Thymus (tissue), 11 donors: Measurements from ENCODE around the gene EPHB2. TPM values are rescaled to one million over a fixed set of nuclear protein-coding genes. Genes with fewer than 3 reads are reported as not detected.

Source experiments
- DNase-seq, 9 donors: peaks; one replicate each; pipeline ENCODE4 v3.0.0-alpha.2; 2013; ENCODE audit warnings: low spot score in 9 of 9, low read depth in 6 of 9, missing footprints in 1 of 9
- H3K27ac ChIP-seq, 2 donors: one replicate each; pipeline ENCODE4 v1.5.1; 2013; ENCODE audit warnings: control low read depth in 1 of 2, low read depth in 1 of 2, low read length in 1 of 2, mild to moderate bottlenecking in 1 of 2, moderate library complexity in 1 of 2
- H3K27me3 ChIP-seq, 2 donors: one replicate each; pipeline ENCODE4 v1.5.1; 2013; ENCODE audit warnings: low read length in 1 of 2; ENCODE audit not compliant: control insufficient read depth in 2 of 2, insufficient read depth in 1 of 2
- H3K36me3 ChIP-seq, 2 donors: one replicate each; pipeline ENCODE4 v1.5.1; 2013; ENCODE audit warnings: low read length in 1 of 2, mild to moderate bottlenecking in 1 of 2, moderate library complexity in 1 of 2; ENCODE audit not compliant: control insufficient read depth in 2 of 2, insufficient read depth in 2 of 2
- H3K4me1 ChIP-seq, 2 donors: one replicate each; pipeline ENCODE4 v1.5.1; 2013; ENCODE audit warnings: low read length in 2 of 2; ENCODE audit not compliant: control insufficient read depth in 2 of 2, insufficient read depth in 2 of 2
- H3K4me3 ChIP-seq, 2 donors: one replicate each; pipeline ENCODE4 v1.5.1; 2013; ENCODE audit warnings: low read length in 2 of 2, control low read depth in 1 of 2, mild to moderate bottlenecking in 1 of 2
- H3K9me3 ChIP-seq, 2 donors: one replicate each; pipeline ENCODE4 v1.5.1; 2013; ENCODE audit warnings: low read length in 1 of 2, mild to moderate bottlenecking in 1 of 2; ENCODE audit not compliant: control insufficient read depth in 2 of 2, insufficient read depth in 1 of 2
- WGBS: extraction: QIAGEN DNeasy Blood & Tissue Kit; methylation state at CpG from one replicate; pipeline ENCODE4 v1.1.7; 2013; 5-methylcytosine and 5-hydroxymethylcytosine counted together
- polyA plus RNA-seq: library from polyadenylated mRNA; stranded (reverse); fragments of 200-250 nt; gene quantifications from one replicate; pipeline ENCODE4 v1.2.3, GENCODE V29; 2013
- total RNA-seq: library from RNA; stranded (reverse); fragments of 120-200 nt; gene quantifications from one replicate; pipeline ENCODE4 v1.2.4, GENCODE V29; 2013
- donor health status: healthy.

Gene EPHB2
- total and polyA plus RNA-seq, 2 donors: 1.6 to 2.6 TPM

DNA sequence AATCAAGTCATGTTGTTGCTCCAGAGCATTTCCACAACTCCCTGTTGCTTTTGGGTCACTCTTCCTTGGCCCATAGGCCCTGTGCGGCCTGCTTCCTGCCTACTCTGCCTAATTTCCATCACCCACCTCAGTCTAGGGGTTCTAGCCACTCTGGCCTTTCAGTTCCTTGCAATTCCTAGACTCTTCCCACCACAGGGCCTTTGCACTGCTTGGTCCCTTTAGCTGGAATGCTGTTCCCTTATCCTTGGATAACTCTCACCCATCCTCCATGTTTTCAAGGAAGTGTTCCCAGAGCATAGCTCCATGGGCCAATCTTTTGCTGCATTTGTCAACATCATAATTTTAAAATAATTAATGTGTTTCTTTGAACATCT, 18.7 kb downstream of the EPHB2 start:
- H3K36me3 ChIP-seq: no peaks in the 10 kb centered on the region
- H3K4me1 ChIP-seq: no peaks in the 10 kb centered on the region
- no peak overlapping the region for H3K27ac ChIP-seq
- no peaks in the 10 kb centered on the region for H3K9me3 ChIP-seq
- DNase-seq: no peak
- peaks cover 0 to 8% of the 10 kb centered on the region in 2 donors for H3K27me3 ChIP-seq
- H3K4me3 ChIP-seq: no peak overlapping the region
- WGBS: 95% methylated on average over 1 of the region's 1 CpG

GRCh38 chr1:22729912-22730311, 19.3 kb downstream of the EPHB2 start:
- Histone ChIP-seq H3K9me3 (no peaks in the 10 kb centered on the region), H3K27me3 (peaks cover 0 to 7% of the 10 kb centered on the region in 2 donors), H3K36me3 (no peaks in the 10 kb centered on the region), H3K4me3 (no peak overlapping the region), H3K27ac (no peak overlapping the region), H3K4me1 (no peaks in the 10 kb centered on the region)
- DNase-seq: no peak
- 94% methylated on average over 7 of the region's 7 CpGs for WGBS

DNA sequence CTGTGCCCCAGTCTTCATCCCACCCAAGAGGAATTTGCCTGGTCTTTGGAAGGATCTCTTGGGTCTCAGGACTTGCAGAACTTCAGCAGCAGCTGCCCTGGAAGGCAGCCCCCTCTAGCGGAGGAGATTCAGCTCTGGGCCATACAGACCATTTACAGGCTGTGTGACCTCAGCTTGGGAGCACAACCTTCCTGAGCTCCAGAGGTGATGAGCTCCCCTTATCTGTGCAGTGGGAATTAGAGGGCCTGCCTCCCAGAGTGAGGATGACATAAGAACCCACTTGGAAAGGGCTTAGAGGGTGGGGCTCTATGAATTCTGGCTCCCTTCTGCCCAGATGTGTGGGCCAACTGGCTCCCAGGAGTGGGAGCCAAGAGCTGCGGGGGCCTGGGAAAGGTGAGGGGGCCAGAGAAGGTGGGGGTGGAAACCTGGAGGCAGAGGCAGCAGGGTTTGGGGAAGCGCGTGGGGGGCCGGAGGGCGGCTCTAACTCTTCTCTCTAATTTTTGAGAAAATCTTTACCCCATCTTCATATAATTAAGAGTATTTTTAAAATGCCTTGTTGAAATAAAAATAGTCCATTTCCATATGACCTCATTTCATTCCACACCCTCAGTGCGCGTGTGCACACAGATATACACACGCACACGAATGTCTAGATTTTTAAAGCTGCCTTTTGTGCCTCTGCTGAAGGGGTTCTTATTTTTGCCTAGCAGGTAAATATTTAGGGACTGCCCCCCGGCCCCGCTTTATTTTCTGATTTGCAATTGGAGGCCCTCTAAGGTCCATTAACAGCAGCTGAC, 21.5 kb downstream of the EPHB2 start:
- WGBS: 95% methylated on average over 12 of the region's 12 CpGs
- Histone ChIP-seq H3K27me3 (peaks cover 0 to 1% of the 10 kb centered on the region in 2 donors), H3K4me1 (no peaks in the 10 kb centered on the region), H3K36me3 (no peaks in the 10 kb centered on the region), H3K4me3 (no peak overlapping the region), H3K27ac (no peak overlapping the region), H3K9me3 (no peaks in the 10 kb centered on the region)
- no peak for DNase-seq

- H3K27me3 ChIP-seq: no peaks in the 10 kb centered on the region
Observed at GRCh38 chr1:22733643-22734042, 23.0 kb downstream of the EPHB2 start.

DNA sequence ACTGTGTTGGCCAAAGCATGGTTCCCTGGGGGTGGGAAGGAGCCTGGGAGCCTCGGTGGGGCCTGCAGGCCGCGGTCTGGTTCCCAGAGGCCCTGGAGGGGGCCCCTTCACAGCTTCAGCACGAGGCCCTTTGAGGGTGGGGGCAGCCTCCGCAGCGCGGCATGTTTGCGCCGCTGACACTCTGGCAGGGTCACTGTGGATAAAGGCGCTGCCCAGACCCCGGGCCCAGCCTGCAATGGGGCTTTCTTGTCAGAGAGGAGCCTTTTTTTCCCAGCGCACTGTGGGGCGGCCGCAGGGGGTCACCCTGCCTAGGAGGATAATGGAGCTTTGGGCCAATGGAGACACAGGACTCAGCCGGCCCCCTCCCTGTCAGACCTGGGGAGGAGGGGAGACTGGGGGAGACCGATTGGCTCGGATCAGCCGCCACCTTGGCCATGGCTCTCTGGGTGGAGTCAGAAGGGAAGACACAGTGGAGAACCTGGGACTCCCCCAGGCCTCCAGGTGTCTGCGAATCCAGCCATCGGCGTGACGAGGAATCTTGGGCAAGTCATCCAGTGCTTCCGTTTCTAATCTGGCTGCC, 26.0 kb downstream of the EPHB2 start:
- H3K4me1 ChIP-seq: no peaks in the 10 kb centered on the region
- no peak overlapping the region for H3K4me3 ChIP-seq
- WGBS: 90% methylated on average over 23 of the region's 23 CpGs
- no peaks in the 10 kb centered on the region for H3K36me3 ChIP-seq
- no peaks in the 10 kb centered on the region for H3K9me3 ChIP-seq
- H3K27me3 ChIP-seq: peaks cover 0 to 2% of the 10 kb centered on the region in 2 donors
- H3K27ac ChIP-seq: no peak overlapping the region
- no peak for DNase-seq

More at GRCh38 chr1:22733643-22734042, 23.0 kb downstream of the EPHB2 start:
- Histone ChIP-seq H3K36me3 (no peaks in the 10 kb centered on the region), H3K27ac (no peak overlapping the region), H3K9me3 (no peaks in the 10 kb centered on the region), H3K4me1 (no peaks in the 10 kb centered on the region), H3K4me3 (no peak overlapping the region)
- 98% methylated on average over 8 of the region's 8 CpGs for WGBS
- DNase-seq: no peak

GRCh38 chr1:22737374-22738068, 26.9 kb downstream of the EPHB2 start:
- WGBS: 91% methylated on average over 2 of the region's 2 CpGs
- H3K4me1 ChIP-seq: no peaks in the 10 kb centered on the region
- H3K27me3 ChIP-seq: peaks cover 0 to 2% of the 10 kb centered on the region in 2 donors
- H3K36me3 ChIP-seq: no peaks in the 10 kb centered on the region
- no peak for DNase-seq
- no peak overlapping the region for H3K27ac ChIP-seq
- H3K4me3 ChIP-seq: no peak overlapping the region
- no peaks in the 10 kb centered on the region for H3K9me3 ChIP-seq

DNA sequence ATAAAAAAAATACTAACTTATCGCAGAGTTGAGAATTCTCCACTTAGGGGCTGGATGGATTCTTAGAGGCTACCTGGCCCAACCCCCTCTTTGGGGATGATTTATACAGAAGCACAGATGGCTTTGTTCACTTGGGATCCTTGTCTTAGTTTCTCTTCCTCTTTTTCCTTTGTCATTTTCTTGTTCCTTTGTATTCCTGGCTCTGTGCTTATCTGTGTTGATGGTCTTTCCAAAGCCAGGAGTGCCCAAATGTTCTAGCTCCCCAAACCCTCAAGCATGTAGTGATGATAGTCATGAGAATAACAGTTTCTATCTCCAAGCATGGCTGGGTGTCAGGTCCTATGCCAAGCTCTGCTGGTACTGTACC, 27.4 kb downstream of the EPHB2 start:
- Histone ChIP-seq H3K4me1 (no peaks in the 10 kb centered on the region), H3K9me3 (no peaks in the 10 kb centered on the region), H3K36me3 (no peaks in the 10 kb centered on the region), H3K27me3 (peaks cover 0 to 2% of the 10 kb centered on the region in 2 donors), H3K4me3 (no peak overlapping the region), H3K27ac (no peak overlapping the region)
- no peak for DNase-seq
- 94% methylated on average over 1 of the region's 1 CpG for WGBS

- DNase-seq: no peak
- Histone ChIP-seq H3K9me3 (no peaks in the 10 kb centered on the region), H3K36me3 (no peaks in the 10 kb centered on the region), H3K27me3 (peaks cover 0 to 2% of the 10 kb centered on the region in 2 donors), H3K27ac (no peak overlapping the region), H3K4me1 (no peaks in the 10 kb centered on the region), H3K4me3 (no peak overlapping the region)
- 96% methylated on average over 4 of the region's 4 CpGs for WGBS
Observed at GRCh38 chr1:22738522-22738921, 27.9 kb downstream of the EPHB2 start.
